ENCODE measurements around the gene TACC2.
A peak's percentile ranks its signal among the peaks of the same experiment; 100 is the strongest.

TACC2 gene

DNA sequence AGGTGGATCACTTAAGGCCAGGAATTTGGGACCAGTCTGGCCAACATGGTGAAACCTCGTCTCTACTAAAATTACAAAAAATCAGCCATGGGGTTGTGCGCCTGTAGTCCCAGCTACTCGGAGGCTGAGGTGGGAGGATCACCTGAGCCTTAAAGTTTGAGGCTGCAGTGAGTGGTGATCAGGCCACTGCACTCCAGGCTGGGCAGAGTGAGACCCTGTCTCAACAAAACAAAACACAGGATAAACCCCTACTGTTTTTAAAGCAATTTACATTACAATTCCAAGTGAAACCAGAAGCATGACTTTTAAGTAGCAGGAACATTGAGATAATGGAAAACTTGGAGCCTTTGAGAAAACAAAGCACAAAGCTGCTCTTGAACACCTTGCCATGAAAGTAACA lies 189.7 kb downstream of the TACC2 start:
- WGBS (ENCODE audit: extremely low coverage, insufficient coverage, low lambda C conversion rate), result no CpG with 5 or more reads among the region's 3 CpGs

DNA sequence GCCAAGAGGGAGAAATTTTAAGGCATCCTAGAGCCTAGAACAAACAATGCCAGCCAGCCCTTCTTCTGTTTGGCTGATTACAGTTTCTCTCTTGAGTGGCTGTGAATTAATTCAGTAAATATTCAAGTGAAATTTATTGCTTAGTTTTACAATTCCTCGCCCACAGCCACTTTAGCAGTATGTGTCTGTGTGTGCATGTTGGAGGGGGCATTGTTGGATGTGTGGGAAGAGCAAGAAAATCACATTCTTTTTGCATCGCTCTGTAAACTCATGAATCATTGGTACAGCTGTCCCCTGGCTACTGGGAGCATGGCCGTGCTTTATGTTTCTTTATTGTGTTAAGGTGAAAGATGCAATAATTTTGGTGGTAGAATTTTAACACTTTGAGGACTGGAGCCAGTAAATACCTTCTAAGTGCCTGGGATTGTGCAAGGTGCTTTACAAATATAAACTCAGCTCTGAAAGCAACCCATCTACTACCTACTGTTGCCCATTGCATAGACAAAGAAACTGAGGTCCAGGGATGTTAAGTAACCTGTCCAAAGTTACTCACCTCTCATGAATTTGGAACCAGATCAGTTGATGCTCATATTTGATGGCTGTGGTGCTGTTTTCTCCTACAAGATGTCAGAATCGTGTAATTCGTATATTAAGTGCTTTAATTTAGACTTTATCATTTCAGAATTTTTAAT lies 192.2 kb downstream of the TACC2 start:
- Histone ChIP-seq H2BK5ac (ENCODE audit: low read length) (no peak overlapping the region), H2BK15ac (replicated peaks; ENCODE audit: low read depth) (no peak overlapping the region), H4K8ac (ENCODE audit: low read depth, low read length) (no peak overlapping the region), H3K36me3 (ENCODE audit: control insufficient read depth, insufficient read depth, low read length) (no peaks in the 10 kb centered on the region), H2AK5ac (ENCODE audit: low read length) (no peak overlapping the region), H3K79me2 (ENCODE audit: control insufficient read depth, insufficient read depth, low read length) (peaks cover 2% of the 10 kb centered on the region), H3K27me3 (ENCODE audit: insufficient read depth, low read length, poor library complexity) (no peaks in the 10 kb centered on the region), H3K23ac (ENCODE audit: low read length) (no peak overlapping the region), H3K56ac (ENCODE audit: low read length) (no peak overlapping the region), H3K4ac (ENCODE audit: low read depth, low read length) (no peak overlapping the region), H3K79me1 (ENCODE audit: low read length) (peaks cover 12% of the 10 kb centered on the region), H3K27ac (ENCODE audit: low read depth, low read length) (no peak overlapping the region), H3K4me2 (ENCODE audit: low read length) (no peak overlapping the region), H3K4me1 (ENCODE audit: control insufficient read depth, low read depth, low read length) (peaks cover 7% of the 10 kb centered on the region), H3K18ac (ENCODE audit: low read length) (no peak overlapping the region), H3K4me3 (ENCODE audit: low read length) (no peak overlapping the region), H3K9ac (ENCODE audit: low read length) (no peak overlapping the region), H2BK120ac (ENCODE audit: low read depth, low read length) (no peak overlapping the region), H4K5ac (ENCODE audit: low read length) (no peak overlapping the region)
- DNase-seq, result no peak
- WGBS (ENCODE audit: extremely low coverage, insufficient coverage, low lambda C conversion rate), result no CpG with 5 or more reads among the region's 5 CpGs

More for the DNA sequence above, 189.7 kb downstream of the TACC2 start:
- peaks cover 2% of the 10 kb centered on the region for H3K79me2 ChIP-seq (ENCODE audit: control insufficient read depth, insufficient read depth, low read length)
- no peak for DNase-seq
- H3K27me3 ChIP-seq (ENCODE audit: insufficient read depth, low read length, poor library complexity), result no peaks in the 10 kb centered on the region
- no peak overlapping the region for H2BK5ac ChIP-seq (ENCODE audit: low read length)
- H3K18ac ChIP-seq (ENCODE audit: low read length), result no peak overlapping the region
- no peak overlapping the region for H3K23ac ChIP-seq (ENCODE audit: low read length)
- no peak overlapping the region for H3K9ac ChIP-seq (ENCODE audit: low read length)
- no peak overlapping the region for H2AK5ac ChIP-seq (ENCODE audit: low read length)
- no peak overlapping the region for H2BK120ac ChIP-seq (ENCODE audit: low read depth, low read length)
- H3K79me1 ChIP-seq (ENCODE audit: low read length), result peaks cover 13% of the 10 kb centered on the region
- H2BK15ac ChIP-seq (replicated peaks; ENCODE audit: low read depth), result no peak overlapping the region
- no peak overlapping the region for H3K4me3 ChIP-seq (ENCODE audit: low read length)
- no peak overlapping the region for H4K8ac ChIP-seq (ENCODE audit: low read depth, low read length)
- H3K4me2 ChIP-seq (ENCODE audit: low read length), result no peak overlapping the region
- H3K4me1 ChIP-seq (ENCODE audit: control insufficient read depth, low read depth, low read length), result peaks cover 7% of the 10 kb centered on the region
- H3K4ac ChIP-seq (ENCODE audit: low read depth, low read length), result no peak overlapping the region
- H3K36me3 ChIP-seq (ENCODE audit: control insufficient read depth, insufficient read depth, low read length), result no peaks in the 10 kb centered on the region
- H3K27ac ChIP-seq (ENCODE audit: low read depth, low read length), result no peak overlapping the region
- H4K5ac ChIP-seq (ENCODE audit: low read length), result no peak overlapping the region
- no peak overlapping the region for H3K56ac ChIP-seq (ENCODE audit: low read length)

- no peaks in the 10 kb centered on the region for H3K27me3 ChIP-seq (ENCODE audit: insufficient read depth, low read length, poor library complexity)
- no peaks in the 10 kb centered on the region for H3K36me3 ChIP-seq (ENCODE audit: control insufficient read depth, insufficient read depth, low read length)
- H4K5ac ChIP-seq (ENCODE audit: low read length), result no peak overlapping the region
- H2BK120ac ChIP-seq (ENCODE audit: low read depth, low read length), result no peak overlapping the region
- no peak overlapping the region for H2AK5ac ChIP-seq (ENCODE audit: low read length)
- no CpG with 5 or more reads among the region's 4 CpGs for WGBS (ENCODE audit: extremely low coverage, insufficient coverage, low lambda C conversion rate)
- peaks cover 7% of the 10 kb centered on the region for H3K4me1 ChIP-seq (ENCODE audit: control insufficient read depth, low read depth, low read length)
- peaks cover 2% of the 10 kb centered on the region for H3K79me2 ChIP-seq (ENCODE audit: control insufficient read depth, insufficient read depth, low read length)
- no peak overlapping the region for H3K56ac ChIP-seq (ENCODE audit: low read length)
- no peak overlapping the region for H2BK5ac ChIP-seq (ENCODE audit: low read length)
- H3K9ac ChIP-seq (ENCODE audit: low read length), result peak overlapping the region; percentile 34
- H3K4ac ChIP-seq (ENCODE audit: low read depth, low read length), result no peak overlapping the region
- H2BK15ac ChIP-seq (replicated peaks; ENCODE audit: low read depth), result no peak overlapping the region
- H3K79me1 ChIP-seq (ENCODE audit: low read length), result peaks cover 13% of the 10 kb centered on the region
- no peak for DNase-seq
- no peak overlapping the region for H3K23ac ChIP-seq (ENCODE audit: low read length)
- H3K27ac ChIP-seq (ENCODE audit: low read depth, low read length), result peak overlapping the region; percentile 13
- peak overlapping the region; percentile 71 for H3K18ac ChIP-seq (ENCODE audit: low read length)
- H4K8ac ChIP-seq (ENCODE audit: low read depth, low read length), result no peak overlapping the region
- no peak overlapping the region for H3K4me3 ChIP-seq (ENCODE audit: low read length)
- no peak overlapping the region for H3K4me2 ChIP-seq (ENCODE audit: low read length)
Measured at GRCh38 chr10:122181876-122182275, 192.9 kb downstream of the TACC2 start.

DNA sequence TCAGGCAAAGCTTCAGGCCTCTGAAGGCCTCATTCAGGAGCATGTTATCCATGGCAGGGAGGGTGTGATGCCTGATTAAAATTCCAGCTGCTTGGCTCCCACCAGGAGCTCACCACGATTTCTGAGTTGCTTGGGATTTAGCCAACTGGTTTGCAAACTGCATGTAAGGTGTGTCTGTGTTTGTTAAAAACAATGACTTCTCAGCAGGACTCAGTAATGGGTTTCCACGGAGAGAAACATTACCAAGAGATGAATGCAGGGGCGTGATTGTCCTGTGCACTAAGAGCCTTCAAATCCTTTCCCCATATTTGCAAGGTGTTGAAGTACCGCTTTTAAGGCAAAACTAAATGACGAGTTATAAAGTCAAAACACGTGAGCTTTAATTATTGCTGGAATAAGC lies 193.3 kb downstream of the TACC2 start:
- WGBS (ENCODE audit: extremely low coverage, insufficient coverage, low lambda C conversion rate), result no CpG with 5 or more reads among the region's 6 CpGs
- Histone ChIP-seq H3K27me3 (ENCODE audit: insufficient read depth, low read length, poor library complexity) (no peaks in the 10 kb centered on the region), H3K79me2 (ENCODE audit: control insufficient read depth, insufficient read depth, low read length) (peaks cover 2% of the 10 kb centered on the region), H2BK15ac (replicated peaks; ENCODE audit: low read depth) (no peak overlapping the region), H3K79me1 (ENCODE audit: low read length) (peaks cover 11% of the 10 kb centered on the region), H3K27ac (ENCODE audit: low read depth, low read length) (peak overlapping the region; percentile 13), H2BK5ac (ENCODE audit: low read length) (no peak overlapping the region), H3K23ac (ENCODE audit: low read length) (no peak overlapping the region), H3K9ac (ENCODE audit: low read length) (no peak overlapping the region), H3K4me2 (ENCODE audit: low read length) (no peak overlapping the region), H3K4me3 (ENCODE audit: low read length) (no peak overlapping the region), H3K4ac (ENCODE audit: low read depth, low read length) (no peak overlapping the region), H3K4me1 (ENCODE audit: control insufficient read depth, low read depth, low read length) (peaks cover 7% of the 10 kb centered on the region), H4K8ac (ENCODE audit: low read depth, low read length) (no peak overlapping the region), H2AK5ac (ENCODE audit: low read length) (no peak overlapping the region), H3K36me3 (ENCODE audit: control insufficient read depth, insufficient read depth, low read length) (no peaks in the 10 kb centered on the region), H4K5ac (ENCODE audit: low read length) (no peak overlapping the region), H3K56ac (ENCODE audit: low read length) (no peak overlapping the region), H3K18ac (ENCODE audit: low read length) (peak overlapping the region; percentile 71), H2BK120ac (ENCODE audit: low read depth, low read length) (no peak overlapping the region)
- DNase-seq, result peak; percentile 75

DNA sequence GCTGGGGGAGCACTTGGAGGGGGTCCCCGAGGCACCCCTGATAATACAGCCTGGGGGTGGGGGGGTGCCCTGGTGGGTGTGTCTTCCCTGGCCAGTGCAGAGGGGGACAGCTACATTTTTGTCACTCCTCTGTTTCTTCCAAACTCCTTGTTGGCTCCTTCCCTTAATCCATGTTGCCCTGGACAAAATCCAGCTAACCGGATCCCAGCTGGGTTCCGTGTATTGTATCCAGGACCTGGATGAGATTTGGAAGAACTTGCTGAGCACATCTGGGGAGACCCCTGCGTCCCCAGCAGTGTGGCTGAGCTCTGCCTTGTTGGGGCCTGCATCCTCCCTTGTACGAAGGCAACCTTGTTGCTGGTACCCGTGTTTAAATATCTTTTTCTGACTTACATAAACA lies 195.3 kb downstream of the TACC2 start:
- no peak overlapping the region for H2AK5ac ChIP-seq (ENCODE audit: low read length)
- peaks cover 7% of the 10 kb centered on the region for H3K4me1 ChIP-seq (ENCODE audit: control insufficient read depth, low read depth, low read length)
- no peak overlapping the region for H4K8ac ChIP-seq (ENCODE audit: low read depth, low read length)
- no peak overlapping the region for H2BK5ac ChIP-seq (ENCODE audit: low read length)
- peaks cover 11% of the 10 kb centered on the region for H3K79me1 ChIP-seq (ENCODE audit: low read length)
- peaks cover 5% of the 10 kb centered on the region for H3K79me2 ChIP-seq (ENCODE audit: control insufficient read depth, insufficient read depth, low read length)
- H4K5ac ChIP-seq (ENCODE audit: low read length), result no peak overlapping the region
- H3K4me2 ChIP-seq (ENCODE audit: low read length), result no peak overlapping the region
- no peak overlapping the region for H3K27ac ChIP-seq (ENCODE audit: low read depth, low read length)
- H3K4ac ChIP-seq (ENCODE audit: low read depth, low read length), result no peak overlapping the region
- no peak overlapping the region for H3K18ac ChIP-seq (ENCODE audit: low read length)
- no CpG with 5 or more reads among the region's 6 CpGs for WGBS (ENCODE audit: extremely low coverage, insufficient coverage, low lambda C conversion rate)
- H3K9ac ChIP-seq (ENCODE audit: low read length), result no peak overlapping the region
- no peak overlapping the region for H2BK15ac ChIP-seq (replicated peaks; ENCODE audit: low read depth)
- no peak overlapping the region for H3K4me3 ChIP-seq (ENCODE audit: low read length)
- H3K56ac ChIP-seq (ENCODE audit: low read length), result no peak overlapping the region
- no peaks in the 10 kb centered on the region for H3K27me3 ChIP-seq (ENCODE audit: insufficient read depth, low read length, poor library complexity)
- no peak overlapping the region for H2BK120ac ChIP-seq (ENCODE audit: low read depth, low read length)
- H3K36me3 ChIP-seq (ENCODE audit: control insufficient read depth, insufficient read depth, low read length), result no peaks in the 10 kb centered on the region
- no peak for DNase-seq
- H3K23ac ChIP-seq (ENCODE audit: low read length), result no peak overlapping the region

DNA sequence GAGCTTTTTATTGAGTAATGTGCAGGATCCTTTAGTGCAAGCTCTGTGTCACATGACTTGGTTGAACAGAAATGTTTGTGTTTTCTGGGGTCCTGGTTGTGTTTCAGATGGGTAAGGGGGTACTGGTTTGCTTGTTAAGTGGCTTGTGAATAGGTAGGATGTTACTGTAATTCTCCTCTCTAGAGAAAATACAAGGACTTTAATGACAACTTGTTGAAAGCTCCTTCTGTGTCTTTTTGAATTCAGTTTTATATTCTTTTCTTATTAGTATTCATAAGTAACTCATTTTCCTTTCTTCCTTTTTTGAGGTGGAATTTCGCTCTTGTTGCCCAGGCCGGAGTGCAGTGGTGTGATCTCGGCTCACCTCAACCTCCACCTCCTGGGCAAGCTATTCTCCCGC lies 196.7 kb downstream of the TACC2 start:
- H2BK15ac ChIP-seq (replicated peaks; ENCODE audit: low read depth), result no peak overlapping the region
- no peak overlapping the region for H3K56ac ChIP-seq (ENCODE audit: low read length)
- H3K4me1 ChIP-seq (ENCODE audit: control insufficient read depth, low read depth, low read length), result peaks cover 7% of the 10 kb centered on the region
- no peak overlapping the region for H2BK5ac ChIP-seq (ENCODE audit: low read length)
- no peak overlapping the region for H3K9ac ChIP-seq (ENCODE audit: low read length)
- H3K36me3 ChIP-seq (ENCODE audit: control insufficient read depth, insufficient read depth, low read length), result no peaks in the 10 kb centered on the region
- H4K5ac ChIP-seq (ENCODE audit: low read length), result no peak overlapping the region
- peaks cover 10% of the 10 kb centered on the region for H3K79me1 ChIP-seq (ENCODE audit: low read length)
- no peak overlapping the region for H3K4me2 ChIP-seq (ENCODE audit: low read length)
- WGBS (ENCODE audit: extremely low coverage, insufficient coverage, low lambda C conversion rate), result no CpG with 5 or more reads among the region's 4 CpGs
- no peak for DNase-seq
- no peak overlapping the region for H2BK120ac ChIP-seq (ENCODE audit: low read depth, low read length)
- H2AK5ac ChIP-seq (ENCODE audit: low read length), result no peak overlapping the region
- H3K27ac ChIP-seq (ENCODE audit: low read depth, low read length), result no peak overlapping the region
- no peak overlapping the region for H3K4ac ChIP-seq (ENCODE audit: low read depth, low read length)
- H3K4me3 ChIP-seq (ENCODE audit: low read length), result no peak overlapping the region
- H3K18ac ChIP-seq (ENCODE audit: low read length), result no peak overlapping the region
- peaks cover 8% of the 10 kb centered on the region for H3K79me2 ChIP-seq (ENCODE audit: control insufficient read depth, insufficient read depth, low read length)
- no peaks in the 10 kb centered on the region for H3K27me3 ChIP-seq (ENCODE audit: insufficient read depth, low read length, poor library complexity)
- H4K8ac ChIP-seq (ENCODE audit: low read depth, low read length), result no peak overlapping the region
- H3K23ac ChIP-seq (ENCODE audit: low read length), result no peak overlapping the region

Measured in mesendoderm (in vitro differentiated cells).